ENCODE measurements around the gene RNF125. TPM values are rescaled to one million over a fixed set of nuclear protein-coding genes. Genes with fewer than 3 reads are reported as not detected.

The RNF125 gene
- total and polyA plus RNA-seq, 10 of the 15 experiments (the other 5 are each of a cell fraction or from before 2014, with no cell fraction given), result 0.79 to 3.9 (median 2.9) TPM

- POLR2A ChIA-PET, result no interaction called here
- no peak overlapping the region for H3K27ac ChIP-seq (ENCODE audit: control insufficient read depth, insufficient read depth)
- no peak for ATAC-seq
- no peak for DNase-seq (ENCODE audit: low read depth, low spot score)
- in situ Hi-C loops (cut with MboI), result no loop called here
- H3K79me2 ChIP-seq (ENCODE audit: control insufficient read depth, insufficient read depth, low read length), result peaks cover 46% of the 10 kb centered on the region
- RAD21 ChIA-PET (ENCODE audit: unreplicated experiment), result no interaction called here
- H3K4me1 ChIP-seq (ENCODE audit: control insufficient read depth, insufficient read depth, low read length), result no peaks in the 10 kb centered on the region
- H3K36me3 ChIP-seq (ENCODE audit: control insufficient read depth in 2 of 2, insufficient read depth in 2 of 2, low read length in 1 of 2), result peaks cover 4 to 23% of the 10 kb centered on the region in 2 experiments
- no peaks in the 10 kb centered on the region for H3K9me3 ChIP-seq (replicated peaks; ENCODE audit: control insufficient read depth, insufficient read depth, low read length)
- TF ChIP-seq HDAC2 (IDR thresholded peaks at IDR 0.05) (no peak), EP300 (IDR thresholded peaks at IDR 0.05; ENCODE audit: borderline replicate concordance in 1 of 2, control insufficient read depth in 1 of 2, low read depth in 2 of 2, low read length in 2 of 2) (no peak), SMC3 (IDR thresholded peaks at IDR 0.05; ENCODE audit: borderline replicate concordance, low read length) (no peak), CUX1 (IDR thresholded peaks at IDR 0.05; ENCODE audit: insufficient replicate concordance, low read depth, low read length) (no peak), SUPT20H (IDR thresholded peaks at IDR 0.05; ENCODE audit: borderline replicate concordance, control insufficient read depth, low read depth, low read length) (no peak), HDGF (IDR thresholded peaks at IDR 0.05) (no peak), BRCA1 (IDR thresholded peaks at IDR 0.05; ENCODE audit: low read depth, low read length) (no peak), SRF (IDR thresholded peaks at IDR 0.05; ENCODE audit: low read depth in 2 of 2, low read length in 2 of 2) (no peak), RAD21 (IDR thresholded peaks at IDR 0.05; ENCODE audit: insufficient read depth, low read depth, low read length) (no peak)
- WGBS (ENCODE audit: insufficient coverage, insufficient replicate concordance, low lambda C conversion rate, missing lambda C conversion rate), result 49% methylated on average over 3 of the region's 3 CpGs
- intact Hi-C loops (cut with micrococcal nuclease; ENCODE audit: unreplicated experiment), result no loop called here
- no peaks in the 10 kb centered on the region for H3K27me3 ChIP-seq (replicated peaks in 1 of 2; ENCODE audit: control insufficient read depth in 2 of 2, insufficient read depth in 2 of 2, low read length in 1 of 2)
- no TSS peak for BruUV-seq (replicated peaks)
- no peaks in the 10 kb centered on the region; the same call in 1 of the 2 replicates for H4K20me1 ChIP-seq (ENCODE audit: control insufficient read depth, insufficient read depth)
- no peak overlapping the region for H2AFZ ChIP-seq (ENCODE audit: control insufficient read depth, low read depth, low read length)
- H3K9ac ChIP-seq (ENCODE audit: control insufficient read depth, insufficient read depth, low read length), result no peak overlapping the region
- CTCF ChIA-PET, result no interaction called here
- no peak overlapping the region for H3K4me2 ChIP-seq (ENCODE audit: control insufficient read depth, insufficient read depth)
- SMC1A ChIA-PET (ENCODE audit: uncharacterized antibody, unreplicated experiment), result interaction anchor here (1.5 kb wide), 1 partner anchor 8 kb away, joined by 3 read pairs; no protein-coding TSS in a partner anchor
- H3K4me3 ChIP-seq, result no peak overlapping the region
- FAIRE-seq, result no peak
Measured at GRCh38 chr18:32111706-32112105, 93.1 kb downstream of the RNF125 start.

Measured in GM12878 (cell line).